Prostate gland (tissue), 2 donors: ENCODE results near the gene PDZRN4. TPM values are rescaled to one million over a fixed set of nuclear protein-coding genes. Genes with fewer than 3 reads are reported as not detected.

Experiments used
- DNase-seq: peaks from one replicate; pipeline ENCODE4 v3.0.0-alpha.2; 2019; ENCODE audit warnings: low spot score
- H3K27ac ChIP-seq, 2 donors: fragments of 200-600 bp; sonication (generic); 2 replicates each; pipeline ENCODE4 v1.5.1; 2017 to 2019
- H3K27me3 ChIP-seq: fragments of 200-600 bp; sonication (generic); replicated peaks from 2 replicates; pipeline ENCODE4 v1.5.1; 2019; ENCODE audit not compliant: insufficient read depth
- H3K36me3 ChIP-seq, 2 donors: fragments of 200-600 bp; sonication (generic); 1 replicate in 1 of 2; 2 replicates in 1 of 2; pipeline versions ENCODE4 v1.5.1 to v1.8.1; 2017 to 2019
- H3K4me1 ChIP-seq: fragments of 200-600 bp; sonication (generic); replicated peaks from 2 replicates; pipeline ENCODE4 v1.5.1; 2019
- H3K4me3 ChIP-seq, 2 donors: fragments of 200-600 bp; sonication (generic); 2 replicates each; pipeline ENCODE4 v1.5.1; 2017 to 2019
- H3K9me3 ChIP-seq: fragments of 200-600 bp; sonication (generic); 2 replicates; pipeline ENCODE4 v1.5.1; 2017
- POLR2A ChIP-seq: fragments of 450-650 bp; IDR thresholded peaks from one replicate; pipeline ENCODE4 v1.6.1; 2016; ENCODE audit warnings: antibody characterized with exemption, mild to moderate bottlenecking
- POLR2AphosphoS5 ChIP-seq: sonication (generic); formaldehyde crosslinking; IDR thresholded peaks from one replicate; pipeline ENCODE4 v1.6.1; 2017; ENCODE audit warnings: antibody characterized with exemption
- WGBS: methylation state at CpG from one replicate; pipeline ENCODE4 v1.1.5; 2018; 5-methylcytosine and 5-hydroxymethylcytosine counted together
- intact Hi-C: fragments of 100-400 bp; cut with DNase I; formaldehyde crosslinking; loops from one replicate; pipeline ENCODE4 v1.14.2; 2022
- total RNA-seq, 2 donors: library from RNA; depleted of rRNA; stranded (reverse); fragments of >200 nt; gene quantifications; one replicate each; pipeline ENCODE4 v1.1.0, GENCODE V29; 2016
- TF ChIP-seq, protein P1 (sequence below), 4 experiments: fragments of 200-600 bp in 2 of 4; fragments of 450-650 bp in 2 of 4; sonication (generic) in 2 of 4; IDR thresholded peaks; 1 replicate in 3 of 4; 2 replicates in 1 of 4; pipeline ENCODE4 v1.5.1; 2016 to 2019; ENCODE audit warnings: antibody characterized with exemption in 4 of 4, mild to moderate bottlenecking in 2 of 4, moderate library complexity in 2 of 4

The PDZRN4 gene
- total RNA-seq, 2 donors from 2014 or later, result 6.5 to 21.1 TPM

DNA sequence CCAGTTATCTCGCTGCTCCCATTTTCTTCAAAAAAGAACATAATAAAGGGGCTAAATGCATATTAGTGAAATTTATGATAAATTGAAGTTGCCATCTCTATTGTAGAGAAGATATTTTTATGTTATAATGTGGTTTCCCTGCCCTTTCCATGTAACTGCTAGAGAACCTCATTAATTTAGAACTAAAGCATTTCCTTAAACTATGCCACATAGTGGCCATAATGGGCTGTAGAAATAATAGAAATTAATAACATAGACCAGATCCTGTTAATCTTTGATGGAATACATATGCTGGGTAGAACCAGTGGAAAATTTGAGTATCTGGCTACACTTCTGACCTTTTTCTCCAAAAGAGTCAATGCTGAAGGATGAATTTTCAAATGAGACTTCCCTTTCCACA lies 376.7 kb downstream of the PDZRN4 start:
- no peak overlapping the region for H3K27ac ChIP-seq
- DNase-seq, result no peak
- H3K27me3 ChIP-seq, result no peaks in the 10 kb centered on the region
- H3K9me3 ChIP-seq, result no peaks in the 10 kb centered on the region
- 95% methylated on average over 1 of the region's 1 CpG for WGBS
- no peaks in the 10 kb centered on the region for H3K36me3 ChIP-seq
- H3K4me1 ChIP-seq, result no peaks in the 10 kb centered on the region
- TF ChIP-seq, protein P1, sequence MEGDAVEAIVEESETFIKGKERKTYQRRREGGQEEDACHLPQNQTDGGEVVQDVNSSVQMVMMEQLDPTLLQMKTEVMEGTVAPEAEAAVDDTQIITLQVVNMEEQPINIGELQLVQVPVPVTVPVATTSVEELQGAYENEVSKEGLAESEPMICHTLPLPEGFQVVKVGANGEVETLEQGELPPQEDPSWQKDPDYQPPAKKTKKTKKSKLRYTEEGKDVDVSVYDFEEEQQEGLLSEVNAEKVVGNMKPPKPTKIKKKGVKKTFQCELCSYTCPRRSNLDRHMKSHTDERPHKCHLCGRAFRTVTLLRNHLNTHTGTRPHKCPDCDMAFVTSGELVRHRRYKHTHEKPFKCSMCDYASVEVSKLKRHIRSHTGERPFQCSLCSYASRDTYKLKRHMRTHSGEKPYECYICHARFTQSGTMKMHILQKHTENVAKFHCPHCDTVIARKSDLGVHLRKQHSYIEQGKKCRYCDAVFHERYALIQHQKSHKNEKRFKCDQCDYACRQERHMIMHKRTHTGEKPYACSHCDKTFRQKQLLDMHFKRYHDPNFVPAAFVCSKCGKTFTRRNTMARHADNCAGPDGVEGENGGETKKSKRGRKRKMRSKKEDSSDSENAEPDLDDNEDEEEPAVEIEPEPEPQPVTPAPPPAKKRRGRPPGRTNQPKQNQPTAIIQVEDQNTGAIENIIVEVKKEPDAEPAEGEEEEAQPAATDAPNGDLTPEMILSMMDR (IDR thresholded peaks at IDR 0.05), result peak in 1 of 4 experiments; percentile 8
- TF ChIP-seq POLR2AphosphoS5 (no peak), POLR2A (no peak)
- intact Hi-C loops, result no loop called here
- no peak overlapping the region for H3K4me3 ChIP-seq

DNA sequence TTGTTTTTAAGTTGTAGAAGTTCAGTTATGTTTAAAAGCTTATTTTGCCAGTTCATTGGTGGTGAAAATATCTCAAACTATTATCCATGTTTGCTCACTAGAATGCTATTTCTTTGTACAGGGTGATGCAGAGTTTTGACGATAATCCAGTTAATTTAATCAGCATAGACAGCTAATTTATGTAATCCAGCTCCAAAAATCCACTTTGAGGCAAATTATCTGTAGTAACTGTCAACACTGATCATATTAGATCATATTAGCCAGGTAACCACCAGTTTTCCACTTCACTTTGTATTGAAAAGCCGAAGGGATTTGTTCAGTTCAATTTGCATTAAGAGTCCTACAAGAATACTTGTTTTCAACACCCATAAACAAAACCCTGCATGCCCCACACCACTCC lies 378.6 kb downstream of the PDZRN4 start:
- H3K36me3 ChIP-seq, result no peaks in the 10 kb centered on the region
- intact Hi-C loops, result no loop called here
- DNase-seq, result no peak
- TF ChIP-seq, protein P1 (IDR thresholded peaks at IDR 0.05), result no peak
- TF ChIP-seq POLR2AphosphoS5, result no peak
- no peak overlapping the region for H3K27ac ChIP-seq
- H3K9me3 ChIP-seq, result no peaks in the 10 kb centered on the region
- 90% methylated on average over 2 of the region's 2 CpGs for WGBS
- H3K4me1 ChIP-seq, result no peaks in the 10 kb centered on the region
- no peak overlapping the region for H3K4me3 ChIP-seq
- H3K27me3 ChIP-seq, result no peaks in the 10 kb centered on the region

DNA sequence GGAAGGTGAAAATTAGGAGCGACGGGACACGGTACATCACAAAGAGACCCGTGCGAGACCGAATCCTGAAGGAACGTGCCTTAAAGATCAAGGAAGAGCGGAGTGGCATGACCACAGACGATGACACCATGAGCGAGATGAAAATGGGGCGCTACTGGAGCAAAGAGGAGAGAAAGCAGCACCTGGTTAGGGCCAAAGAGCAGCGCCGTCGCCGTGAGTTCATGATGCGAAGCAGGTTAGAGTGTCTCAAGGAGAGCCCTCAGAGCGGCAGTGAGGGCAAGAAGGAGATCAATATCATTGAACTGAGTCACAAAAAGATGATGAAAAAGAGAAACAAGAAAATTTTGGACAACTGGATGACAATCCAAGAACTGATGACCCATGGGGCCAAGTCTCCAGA lies 385.3 kb downstream of the PDZRN4 start:
- Histone ChIP-seq H3K4me1 (no peaks in the 10 kb centered on the region), H3K9me3 (no peaks in the 10 kb centered on the region), H3K27ac (no peak overlapping the region), H3K4me3 (no peak overlapping the region), H3K36me3 (no peaks in the 10 kb centered on the region), H3K27me3 (no peaks in the 10 kb centered on the region)
- TF ChIP-seq, protein P1 (IDR thresholded peaks at IDR 0.05), result no peak
- TF ChIP-seq POLR2A, result no peak
- TF ChIP-seq POLR2AphosphoS5, result no peak
- intact Hi-C loops, result no loop called here
- no peak for DNase-seq
- WGBS, result 97% methylated on average over 17 of the region's 17 CpGs

DNA sequence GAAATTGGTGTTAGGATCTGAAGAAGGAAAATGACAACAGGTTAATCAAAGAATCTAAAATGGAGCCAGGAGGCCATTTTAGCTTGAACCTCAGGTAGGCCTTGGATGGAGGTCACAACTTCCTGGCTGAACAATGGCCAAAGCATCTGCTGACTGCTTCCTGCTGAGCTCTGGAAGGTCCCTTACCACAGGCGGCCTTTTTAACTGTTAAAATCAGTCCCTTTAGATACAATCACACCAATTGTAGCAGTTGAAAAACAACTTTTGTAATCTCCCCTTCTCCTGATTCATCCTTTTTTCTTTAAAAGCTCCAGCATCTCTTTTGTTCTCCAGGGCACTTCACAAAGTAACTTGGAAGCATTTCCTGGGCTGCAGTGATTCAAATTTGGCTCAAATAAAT lies 388.8 kb downstream of the PDZRN4 start:
- 52% methylated on average over 1 of the region's 1 CpG for WGBS
- Histone ChIP-seq H3K4me3 (no peak overlapping the region), H3K27ac (no peak overlapping the region), H3K36me3 (no peaks in the 10 kb centered on the region), H3K4me1 (no peaks in the 10 kb centered on the region), H3K27me3 (no peaks in the 10 kb centered on the region), H3K9me3 (no peaks in the 10 kb centered on the region)
- TF ChIP-seq POLR2A (no peak), POLR2AphosphoS5 (no peak)
- TF ChIP-seq, protein P1 (IDR thresholded peaks at IDR 0.05), result no peak
- intact Hi-C loops, result no loop called here
- no peak for DNase-seq

DNA sequence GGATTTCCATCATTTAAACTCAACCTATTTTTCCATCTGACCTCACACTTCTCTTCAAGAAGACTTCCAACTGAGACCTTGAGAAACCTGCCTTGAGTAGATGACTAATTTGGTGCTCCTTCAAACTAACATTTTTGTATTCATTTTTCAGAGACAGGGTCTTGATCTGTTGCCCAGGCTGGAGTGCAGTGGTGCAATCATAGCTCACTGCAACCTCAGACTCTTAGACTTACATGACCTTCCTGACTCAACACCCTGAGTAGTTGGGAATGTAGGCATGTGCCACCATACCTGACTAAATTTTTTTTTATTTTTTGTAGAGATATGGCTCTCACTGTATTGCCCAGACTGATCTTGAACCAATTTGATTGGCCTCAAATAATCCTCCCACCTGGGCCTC lies 389.9 kb downstream of the PDZRN4 start:
- Histone ChIP-seq H3K36me3 (no peaks in the 10 kb centered on the region), H3K27ac (no peak overlapping the region), H3K4me3 (no peak overlapping the region), H3K27me3 (no peaks in the 10 kb centered on the region), H3K9me3 (no peaks in the 10 kb centered on the region), H3K4me1 (no peaks in the 10 kb centered on the region)
- intact Hi-C loops, result no loop called here
- no peak for DNase-seq
- TF ChIP-seq, protein P1 (IDR thresholded peaks at IDR 0.05), result no peak
- no peak for TF ChIP-seq POLR2A
- TF ChIP-seq POLR2AphosphoS5, result no peak
